HEK293 (cell line): ENCODE data around the gene ACADVL.

Source experiments
- EGR2 ChIP-seq: fragments of 450-650 bp; formaldehyde crosslinking; IDR thresholded peaks from 2 replicates; pipeline ENCODE4 v1.5.1; 2016; ENCODE audit warnings: low read depth, missing biosample characterization, missing genetic modification characterization
- KLF9 ChIP-seq: fragments of 450-650 bp; formaldehyde crosslinking; IDR thresholded peaks from 2 replicates; pipeline ENCODE4 v1.5.1; 2016; ENCODE audit warnings: missing biosample characterization, missing genetic modification characterization, low read depth
- SCRT1 ChIP-seq: fragments of 450-650 bp; formaldehyde crosslinking; IDR thresholded peaks from 2 replicates; pipeline ENCODE4 v1.5.1; 2016; ENCODE audit warnings: missing biosample characterization, missing genetic modification characterization, borderline replicate concordance
- SP7 ChIP-seq: fragments of 450-650 bp; formaldehyde crosslinking; IDR thresholded peaks from 2 replicates; pipeline ENCODE4 v1.5.1; 2016; ENCODE audit warnings: missing biosample characterization, missing genetic modification characterization
- ZIC2 ChIP-seq: fragments of 450-650 bp; formaldehyde crosslinking; IDR thresholded peaks from 2 replicates; pipeline ENCODE4 v1.5.1; 2016; ENCODE audit warnings: missing biosample characterization, missing genetic modification characterization
- ZNF121 ChIP-seq: fragments of 450-650 bp; formaldehyde crosslinking; IDR thresholded peaks from 2 replicates; pipeline ENCODE4 v1.5.1; 2016; ENCODE audit warnings: missing biosample characterization, missing genetic modification characterization
- ZNF133 ChIP-seq: fragments of 450-650 bp; formaldehyde crosslinking; IDR thresholded peaks from 2 replicates; pipeline ENCODE4 v1.5.1; 2016; ENCODE audit warnings: missing biosample characterization, missing genetic modification characterization
- ZNF175 ChIP-seq: fragments of 450-650 bp; formaldehyde crosslinking; IDR thresholded peaks from 2 replicates; pipeline ENCODE4 v1.5.1; 2016; ENCODE audit warnings: missing biosample characterization, missing genetic modification characterization
- ZNF214 ChIP-seq: fragments of 450-650 bp; formaldehyde crosslinking; IDR thresholded peaks from 2 replicates; pipeline ENCODE4 v1.5.1; 2017; ENCODE audit warnings: missing biosample characterization, mild to moderate bottlenecking, missing genetic modification characterization, borderline replicate concordance
- ZNF292 ChIP-seq: fragments of 450-650 bp; formaldehyde crosslinking; IDR thresholded peaks from 2 replicates; pipeline ENCODE4 v1.5.1; 2016; ENCODE audit warnings: low read depth, missing biosample characterization, missing genetic modification characterization, borderline replicate concordance
- ZNF302 ChIP-seq: fragments of 450-650 bp; formaldehyde crosslinking; IDR thresholded peaks from 2 replicates; pipeline ENCODE4 v1.5.1; 2016; ENCODE audit warnings: missing biosample characterization, missing genetic modification characterization, low read depth
- ZNF571 ChIP-seq: fragments of 450-650 bp; formaldehyde crosslinking; IDR thresholded peaks from 2 replicates; pipeline ENCODE4 v1.5.0; 2017; ENCODE audit warnings: missing biosample characterization, missing genetic modification characterization
- ZNF585B ChIP-seq: fragments of 450-650 bp; formaldehyde crosslinking; IDR thresholded peaks from 2 replicates; pipeline ENCODE4 v1.5.1; 2016; ENCODE audit warnings: missing biosample characterization, missing genetic modification characterization
- ZNF623 ChIP-seq: fragments of 450-650 bp; formaldehyde crosslinking; IDR thresholded peaks from 2 replicates; pipeline ENCODE4 v1.5.1; 2016; ENCODE audit warnings: missing biosample characterization, missing genetic modification characterization
- ZNF629 ChIP-seq: fragments of 450-650 bp; formaldehyde crosslinking; IDR thresholded peaks from 2 replicates; pipeline ENCODE4 v1.5.1; 2017; ENCODE audit warnings: missing biosample characterization, missing genetic modification characterization
- ZNF747 ChIP-seq: fragments of 450-650 bp; formaldehyde crosslinking; IDR thresholded peaks from 2 replicates; pipeline ENCODE4 v1.5.1; 2016; ENCODE audit warnings: missing biosample characterization, missing genetic modification characterization
- ZNF76 ChIP-seq: fragments of 450-650 bp; formaldehyde crosslinking; IDR thresholded peaks from 2 replicates; pipeline ENCODE4; 2016; ENCODE audit warnings: low read depth, missing biosample characterization, missing genetic modification characterization, borderline replicate concordance
- ZNF777 ChIP-seq: fragments of 450-650 bp; formaldehyde crosslinking; IDR thresholded peaks from 2 replicates; pipeline ENCODE4 v1.5.1; 2017; ENCODE audit warnings: missing biosample characterization, missing genetic modification characterization, borderline replicate concordance
- TF ChIP-seq, protein P1 (sequence below): fragments of 450-650 bp; IDR thresholded peaks from 2 replicates; pipeline ENCODE4 v1.5.1; 2018; ENCODE audit warnings: missing biosample characterization, mild to moderate bottlenecking, missing genetic modification characterization
- TF ChIP-seq, protein P2 (sequence below): fragments of 450-650 bp; formaldehyde crosslinking; conservative IDR thresholded peaks from 2 replicates; pipeline ENCODE4 v1.5.1; 2016; ENCODE audit warnings: low read depth, missing biosample characterization, missing genetic modification characterization
- TF ChIP-seq, protein P3 (sequence below): fragments of 450-650 bp; formaldehyde crosslinking; IDR thresholded peaks from 2 replicates; pipeline ENCODE4 v1.5.1; 2016; ENCODE audit warnings: missing biosample characterization, missing genetic modification characterization
- TF ChIP-seq, protein P4 (sequence below): fragments of 450-650 bp; formaldehyde crosslinking; IDR thresholded peaks from 2 replicates; pipeline ENCODE4 v1.5.1; 2016; ENCODE audit warnings: missing biosample characterization, missing genetic modification characterization
- TF ChIP-seq, protein P5 (sequence below): fragments of 450-650 bp; formaldehyde crosslinking; IDR thresholded peaks from 2 replicates; pipeline ENCODE4 v1.5.1; 2017; ENCODE audit warnings: missing biosample characterization, missing genetic modification characterization

Gene ACADVL

DNA sequence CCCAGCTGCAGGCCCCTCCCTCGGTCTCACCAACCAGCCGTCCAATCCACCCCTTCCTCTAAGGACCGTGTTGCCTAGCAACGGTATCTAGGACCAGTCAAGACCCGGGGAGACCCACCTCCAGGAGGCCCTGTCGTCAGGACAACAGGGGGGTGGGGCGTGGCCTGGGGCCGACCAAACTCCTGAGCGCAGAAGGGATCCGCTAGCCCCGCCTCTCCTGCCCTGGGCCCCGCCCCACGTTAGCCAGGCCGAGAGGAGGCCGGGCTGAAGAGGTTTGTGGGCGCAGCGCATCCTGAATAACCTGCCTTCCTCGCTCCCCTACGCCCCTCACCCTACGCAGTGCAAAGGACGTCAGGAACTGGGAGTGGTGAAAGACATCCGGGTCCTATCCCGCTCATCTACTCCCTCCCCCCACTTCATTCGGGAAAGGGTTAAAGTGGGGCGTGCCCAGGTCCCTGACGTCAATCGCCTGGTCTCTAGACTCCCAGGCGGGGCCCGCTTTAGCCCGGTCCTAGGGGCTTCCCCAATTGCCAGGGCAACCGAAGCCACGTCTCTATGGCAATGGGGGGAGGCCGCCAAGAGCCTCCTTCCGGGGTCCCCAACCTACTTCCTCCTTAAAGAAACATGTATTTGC is 14.8 kb upstream of the ACADVL start (continued):
- TF ChIP-seq, protein P1, sequence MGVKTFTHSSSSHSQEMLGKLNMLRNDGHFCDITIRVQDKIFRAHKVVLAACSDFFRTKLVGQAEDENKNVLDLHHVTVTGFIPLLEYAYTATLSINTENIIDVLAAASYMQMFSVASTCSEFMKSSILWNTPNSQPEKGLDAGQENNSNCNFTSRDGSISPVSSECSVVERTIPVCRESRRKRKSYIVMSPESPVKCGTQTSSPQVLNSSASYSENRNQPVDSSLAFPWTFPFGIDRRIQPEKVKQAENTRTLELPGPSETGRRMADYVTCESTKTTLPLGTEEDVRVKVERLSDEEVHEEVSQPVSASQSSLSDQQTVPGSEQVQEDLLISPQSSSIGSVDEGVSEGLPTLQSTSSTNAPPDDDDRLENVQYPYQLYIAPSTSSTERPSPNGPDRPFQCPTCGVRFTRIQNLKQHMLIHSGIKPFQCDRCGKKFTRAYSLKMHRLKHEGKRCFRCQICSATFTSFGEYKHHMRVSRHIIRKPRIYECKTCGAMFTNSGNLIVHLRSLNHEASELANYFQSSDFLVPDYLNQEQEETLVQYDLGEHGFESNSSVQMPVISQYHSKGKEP (tag by site-specific recombination): no peak
- TF ChIP-seq, protein P2, sequence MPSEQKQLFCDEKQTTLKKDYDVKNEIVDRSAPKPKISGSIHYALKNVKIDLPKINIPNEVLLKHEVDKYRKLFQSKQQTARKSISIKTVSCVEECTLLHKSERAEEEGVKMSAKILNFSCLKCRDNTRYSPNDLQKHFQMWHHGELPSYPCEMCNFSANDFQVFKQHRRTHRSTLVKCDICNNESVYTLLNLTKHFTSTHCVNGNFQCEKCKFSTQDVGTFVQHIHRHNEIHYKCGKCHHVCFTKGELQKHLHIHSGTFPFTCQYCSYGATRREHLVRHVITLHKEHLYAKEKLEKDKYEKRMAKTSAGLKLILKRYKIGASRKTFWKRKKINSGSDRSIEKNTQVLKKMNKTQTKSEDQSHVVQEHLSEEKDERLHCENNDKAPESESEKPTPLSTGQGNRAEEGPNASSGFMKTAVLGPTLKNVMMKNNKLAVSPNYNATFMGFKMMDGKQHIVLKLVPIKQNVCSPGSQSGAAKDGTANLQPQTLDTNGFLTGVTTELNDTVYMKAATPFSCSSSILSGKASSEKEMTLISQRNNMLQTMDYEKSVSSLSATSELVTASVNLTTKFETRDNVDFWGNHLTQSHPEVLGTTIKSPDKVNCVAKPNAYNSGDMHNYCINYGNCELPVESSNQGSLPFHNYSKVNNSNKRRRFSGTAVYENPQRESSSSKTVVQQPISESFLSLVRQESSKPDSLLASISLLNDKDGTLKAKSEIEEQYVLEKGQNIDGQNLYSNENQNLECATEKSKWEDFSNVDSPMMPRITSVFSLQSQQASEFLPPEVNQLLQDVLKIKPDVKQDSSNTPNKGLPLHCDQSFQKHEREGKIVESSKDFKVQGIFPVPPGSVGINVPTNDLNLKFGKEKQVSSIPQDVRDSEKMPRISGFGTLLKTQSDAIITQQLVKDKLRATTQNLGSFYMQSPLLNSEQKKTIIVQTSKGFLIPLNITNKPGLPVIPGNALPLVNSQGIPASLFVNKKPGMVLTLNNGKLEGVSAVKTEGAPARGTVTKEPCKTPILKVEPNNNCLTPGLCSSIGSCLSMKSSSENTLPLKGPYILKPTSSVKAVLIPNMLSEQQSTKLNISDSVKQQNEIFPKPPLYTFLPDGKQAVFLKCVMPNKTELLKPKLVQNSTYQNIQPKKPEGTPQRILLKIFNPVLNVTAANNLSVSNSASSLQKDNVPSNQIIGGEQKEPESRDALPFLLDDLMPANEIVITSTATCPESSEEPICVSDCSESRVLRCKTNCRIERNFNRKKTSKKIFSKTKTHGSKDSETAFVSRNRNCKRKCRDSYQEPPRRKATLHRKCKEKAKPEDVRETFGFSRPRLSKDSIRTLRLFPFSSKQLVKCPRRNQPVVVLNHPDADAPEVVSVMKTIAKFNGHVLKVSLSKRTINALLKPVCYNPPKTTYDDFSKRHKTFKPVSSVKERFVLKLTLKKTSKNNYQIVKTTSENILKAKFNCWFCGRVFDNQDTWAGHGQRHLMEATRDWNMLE (tag by site-specific recombination): no peak
- TF ChIP-seq ZNF214 (tag by site-specific recombination) (no peak), ZNF747 (tag by site-specific recombination) (no peak), KLF9 (peak; percentile 88), ZIC2 (no peak), ZNF585B (no peak), ZNF175 (no peak), ZNF292 (tag by site-specific recombination) (no peak), ZNF133 (tag by site-specific recombination) (no peak), ZNF121 (tag by site-specific recombination) (no peak), ZNF571 (tag by site-specific recombination) (no peak), ZNF629 (tag by site-specific recombination) (peak; percentile 84), EGR2 (tag by site-specific recombination) (peak; percentile 72), ZNF623 (tag by site-specific recombination) (no peak), SCRT1 (tag by site-specific recombination) (no peak), ZNF777 (0 out of 2 replicates have a peak, but pooled peaks have one; percentile 40), ZNF76 (tag by site-specific recombination) (no peak; the same call in 1 of the 2 replicates), SP7 (tag by site-specific recombination) (peak; percentile 59; the same call in 1 of the 2 replicates), ZNF302 (no peak)
- TF ChIP-seq, protein P3, sequence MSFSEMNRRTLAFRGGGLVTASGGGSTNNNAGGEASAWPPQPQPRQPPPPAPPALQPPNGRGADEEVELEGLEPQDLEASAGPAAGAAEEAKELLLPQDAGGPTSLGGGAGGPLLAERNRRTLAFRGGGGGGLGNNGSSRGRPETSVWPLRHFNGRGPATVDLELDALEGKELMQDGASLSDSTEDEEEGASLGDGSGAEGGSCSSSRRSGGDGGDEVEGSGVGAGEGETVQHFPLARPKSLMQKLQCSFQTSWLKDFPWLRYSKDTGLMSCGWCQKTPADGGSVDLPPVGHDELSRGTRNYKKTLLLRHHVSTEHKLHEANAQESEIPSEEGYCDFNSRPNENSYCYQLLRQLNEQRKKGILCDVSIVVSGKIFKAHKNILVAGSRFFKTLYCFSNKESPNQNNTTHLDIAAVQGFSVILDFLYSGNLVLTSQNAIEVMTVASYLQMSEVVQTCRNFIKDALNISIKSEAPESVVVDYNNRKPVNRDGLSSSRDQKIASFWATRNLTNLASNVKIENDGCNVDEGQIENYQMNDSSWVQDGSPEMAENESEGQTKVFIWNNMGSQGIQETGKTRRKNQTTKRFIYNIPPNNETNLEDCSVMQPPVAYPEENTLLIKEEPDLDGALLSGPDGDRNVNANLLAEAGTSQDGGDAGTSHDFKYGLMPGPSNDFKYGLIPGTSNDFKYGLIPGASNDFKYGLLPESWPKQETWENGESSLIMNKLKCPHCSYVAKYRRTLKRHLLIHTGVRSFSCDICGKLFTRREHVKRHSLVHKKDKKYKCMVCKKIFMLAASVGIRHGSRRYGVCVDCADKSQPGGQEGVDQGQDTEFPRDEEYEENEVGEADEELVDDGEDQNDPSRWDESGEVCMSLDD (tag by site-specific recombination): no peak
- TF ChIP-seq, protein P4, sequence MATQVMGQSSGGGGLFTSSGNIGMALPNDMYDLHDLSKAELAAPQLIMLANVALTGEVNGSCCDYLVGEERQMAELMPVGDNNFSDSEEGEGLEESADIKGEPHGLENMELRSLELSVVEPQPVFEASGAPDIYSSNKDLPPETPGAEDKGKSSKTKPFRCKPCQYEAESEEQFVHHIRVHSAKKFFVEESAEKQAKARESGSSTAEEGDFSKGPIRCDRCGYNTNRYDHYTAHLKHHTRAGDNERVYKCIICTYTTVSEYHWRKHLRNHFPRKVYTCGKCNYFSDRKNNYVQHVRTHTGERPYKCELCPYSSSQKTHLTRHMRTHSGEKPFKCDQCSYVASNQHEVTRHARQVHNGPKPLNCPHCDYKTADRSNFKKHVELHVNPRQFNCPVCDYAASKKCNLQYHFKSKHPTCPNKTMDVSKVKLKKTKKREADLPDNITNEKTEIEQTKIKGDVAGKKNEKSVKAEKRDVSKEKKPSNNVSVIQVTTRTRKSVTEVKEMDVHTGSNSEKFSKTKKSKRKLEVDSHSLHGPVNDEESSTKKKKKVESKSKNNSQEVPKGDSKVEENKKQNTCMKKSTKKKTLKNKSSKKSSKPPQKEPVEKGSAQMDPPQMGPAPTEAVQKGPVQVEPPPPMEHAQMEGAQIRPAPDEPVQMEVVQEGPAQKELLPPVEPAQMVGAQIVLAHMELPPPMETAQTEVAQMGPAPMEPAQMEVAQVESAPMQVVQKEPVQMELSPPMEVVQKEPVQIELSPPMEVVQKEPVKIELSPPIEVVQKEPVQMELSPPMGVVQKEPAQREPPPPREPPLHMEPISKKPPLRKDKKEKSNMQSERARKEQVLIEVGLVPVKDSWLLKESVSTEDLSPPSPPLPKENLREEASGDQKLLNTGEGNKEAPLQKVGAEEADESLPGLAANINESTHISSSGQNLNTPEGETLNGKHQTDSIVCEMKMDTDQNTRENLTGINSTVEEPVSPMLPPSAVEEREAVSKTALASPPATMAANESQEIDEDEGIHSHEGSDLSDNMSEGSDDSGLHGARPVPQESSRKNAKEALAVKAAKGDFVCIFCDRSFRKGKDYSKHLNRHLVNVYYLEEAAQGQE: no peak
- TF ChIP-seq, protein P5, sequence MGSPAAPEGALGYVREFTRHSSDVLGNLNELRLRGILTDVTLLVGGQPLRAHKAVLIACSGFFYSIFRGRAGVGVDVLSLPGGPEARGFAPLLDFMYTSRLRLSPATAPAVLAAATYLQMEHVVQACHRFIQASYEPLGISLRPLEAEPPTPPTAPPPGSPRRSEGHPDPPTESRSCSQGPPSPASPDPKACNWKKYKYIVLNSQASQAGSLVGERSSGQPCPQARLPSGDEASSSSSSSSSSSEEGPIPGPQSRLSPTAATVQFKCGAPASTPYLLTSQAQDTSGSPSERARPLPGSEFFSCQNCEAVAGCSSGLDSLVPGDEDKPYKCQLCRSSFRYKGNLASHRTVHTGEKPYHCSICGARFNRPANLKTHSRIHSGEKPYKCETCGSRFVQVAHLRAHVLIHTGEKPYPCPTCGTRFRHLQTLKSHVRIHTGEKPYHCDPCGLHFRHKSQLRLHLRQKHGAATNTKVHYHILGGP (tag by site-specific recombination): no peak
